Glutamatergic neuron (in vitro differentiated cells): ENCODE measurements around the gene LZTS3. TPM values are rescaled to one million over a fixed set of nuclear protein-coding genes. Genes with fewer than 3 reads are reported as not detected.
"Not testable (repeated sequence)": the region's sequence is repeated elsewhere in the genome, so short reads cannot be mapped to it uniquely, and the experiment has no call there.

Experiments
- DNase-seq: peaks from one replicate; pipeline ENCODE4 v3.0.0; 2022
- H3K27ac Mint-ChIP-seq: one replicate; pipeline ENCODE4 v1.8.0; 2020; ENCODE audit warnings: mild to moderate bottlenecking, mixed read lengths, inconsistent platforms; ENCODE audit not compliant: unreplicated experiment
- H3K27me3 Mint-ChIP-seq: one replicate; pipeline ENCODE4 v1.8.0; 2020; ENCODE audit warnings: mild to moderate bottlenecking, moderate library complexity, mixed read lengths, inconsistent platforms; ENCODE audit not compliant: unreplicated experiment
- H3K36me3 Mint-ChIP-seq: one replicate; pipeline ENCODE4 v1.8.0; 2020; ENCODE audit warnings: mild to moderate bottlenecking, mixed read lengths, inconsistent platforms; ENCODE audit not compliant: unreplicated experiment
- H3K4me1 Mint-ChIP-seq: one replicate; pipeline ENCODE4 v1.8.0; 2020; ENCODE audit warnings: mild to moderate bottlenecking, low read depth, mixed read lengths, inconsistent platforms; ENCODE audit not compliant: unreplicated experiment
- H3K4me3 Mint-ChIP-seq: one replicate; pipeline ENCODE4 v1.8.0; 2020; ENCODE audit warnings: mild to moderate bottlenecking, mixed read lengths, inconsistent platforms; ENCODE audit not compliant: unreplicated experiment
- H3K9me3 Mint-ChIP-seq: one replicate; pipeline ENCODE4 v1.8.0; 2020; ENCODE audit warnings: mild to moderate bottlenecking, moderate library complexity, mixed read lengths, inconsistent platforms; ENCODE audit not compliant: unreplicated experiment
- CTCF ChIP-seq: fragments of 200-600 bp; sonication (generic); IDR thresholded peaks from one replicate; pipeline ENCODE4 v1.5.0; 2021; ENCODE audit not compliant: partially characterized antibody, unreplicated experiment
- total RNA-seq: library from RNA; stranded (reverse); fragmentation: NEBNext Ultra II Directional; extraction: Animal tissue kit (Norgen Biotek cat#: 25700); gene quantifications from one replicate; pipeline ENCODE4 v1.2.1, GENCODE V29; 2021; ENCODE audit not compliant: unreplicated experiment

Gene LZTS3
- total RNA-seq, 1 donor from 2014 or later = 56.8 TPM

- no peak for TF ChIP-seq CTCF
- H3K36me3 Mint-ChIP-seq = peaks cover 32% of the 10 kb centered on the region
- peaks cover 23% of the 10 kb centered on the region for H3K9me3 Mint-ChIP-seq
- peaks cover 10% of the 10 kb centered on the region for H3K4me1 Mint-ChIP-seq
- H3K4me3 Mint-ChIP-seq = peak overlapping the region; percentile 36
- H3K27me3 Mint-ChIP-seq = peaks cover 8% of the 10 kb centered on the region
- DNase-seq = no peak
- no peak overlapping the region for H3K27ac Mint-ChIP-seq
Measured at GRCh38 chr20:3123542-3123941, 49.8 kb downstream of the LZTS3 start.

GRCh38 chr20:3121955-3122610, 51.3 kb downstream of the LZTS3 start:
- peaks cover 32% of the 10 kb centered on the region for H3K36me3 Mint-ChIP-seq
- no peak for DNase-seq
- peaks cover under 1% of the 10 kb centered on the region for H3K4me1 Mint-ChIP-seq
- no peak overlapping the region for H3K27ac Mint-ChIP-seq
- H3K9me3 Mint-ChIP-seq = peaks cover 23% of the 10 kb centered on the region
- peaks cover 4% of the 10 kb centered on the region for H3K27me3 Mint-ChIP-seq
- no peak overlapping the region for H3K4me3 Mint-ChIP-seq
- no peak for TF ChIP-seq CTCF

- DNase-seq = no peak
- H3K27me3 Mint-ChIP-seq = peaks cover 4% of the 10 kb centered on the region
- no peak overlapping the region for H3K4me3 Mint-ChIP-seq
- peaks cover 20% of the 10 kb centered on the region for H3K9me3 Mint-ChIP-seq
- peaks cover 32% of the 10 kb centered on the region for H3K36me3 Mint-ChIP-seq
- no peaks in the 10 kb centered on the region for H3K4me1 Mint-ChIP-seq
- TF ChIP-seq CTCF = no peak
- no peak overlapping the region for H3K27ac Mint-ChIP-seq
Measured at GRCh38 chr20:3121271-3121911, 52.0 kb downstream of the LZTS3 start.

GRCh38 chr20:3119044-3119443, 54.3 kb downstream of the LZTS3 start:
- H3K4me3 Mint-ChIP-seq = no peak overlapping the region
- H3K27me3 Mint-ChIP-seq = peaks cover 3% of the 10 kb centered on the region
- H3K27ac Mint-ChIP-seq = no peak overlapping the region
- no peak for TF ChIP-seq CTCF
- H3K9me3 Mint-ChIP-seq = peaks cover 17% of the 10 kb centered on the region
- peaks cover 3% of the 10 kb centered on the region for H3K4me1 Mint-ChIP-seq
- DNase-seq = no peak
- H3K36me3 Mint-ChIP-seq = peaks cover 32% of the 10 kb centered on the region

- H3K27ac Mint-ChIP-seq, H3K27me3 Mint-ChIP-seq, H3K4me1 Mint-ChIP-seq, H3K4me3 Mint-ChIP-seq, DNase-seq: not testable (repeated sequence)
- H3K9me3 Mint-ChIP-seq = peaks cover 12% of the 10 kb centered on the region
- H3K36me3 Mint-ChIP-seq = peaks cover 24% of the 10 kb centered on the region
Measured at GRCh38 chr20:3117839-3118379, 55.4 kb downstream of the LZTS3 start.
